ENCODE data around the gene SLC15A4. TPM values are rescaled to one million over a fixed set of nuclear protein-coding genes. Genes with fewer than 3 reads are reported as not detected.

The SLC15A4 gene
- total RNA-seq, 2 donors from 2014 or later, result 33.5 to 51.5 TPM

- 75% methylated on average over 2 of the region's 2 CpGs for WGBS
- DNase-seq (ENCODE audit: low spot score), result no peak
- intact Hi-C loops (cut with DNase I), result no loop called here
- Histone ChIP-seq H3K9me3 (no peaks in the 10 kb centered on the region), H3K4me1 (replicated peaks) (no peaks in the 10 kb centered on the region), H3K36me3 (peaks cover 0 to under 1% of the 10 kb centered on the region in 2 donors), H3K27me3 (replicated peaks; ENCODE audit: insufficient read depth) (no peaks in the 10 kb centered on the region), H3K4me3 (no peak overlapping the region), H3K27ac (no peak overlapping the region)
- no peak for TF ChIP-seq POLR2A (IDR thresholded peaks at IDR 0.05)
- no peak for TF ChIP-seq CTCF (IDR thresholded peaks at IDR 0.05)
- no peak for TF ChIP-seq POLR2AphosphoS5 (IDR thresholded peaks at IDR 0.05)
These were observed 35.9 kb downstream of the SLC15A4 start for GRCh38 chr12:128787827-128788226.

- H3K4me1 ChIP-seq (replicated peaks), result no peaks in the 10 kb centered on the region
- 75% methylated on average over 17 of the region's 17 CpGs for WGBS
- no peaks in the 10 kb centered on the region for H3K9me3 ChIP-seq
- no peaks in the 10 kb centered on the region for H3K36me3 ChIP-seq
- TF ChIP-seq CTCF (IDR thresholded peaks at IDR 0.05) (no peak), POLR2AphosphoS5 (IDR thresholded peaks at IDR 0.05) (no peak)
- intact Hi-C loops (cut with DNase I), result no loop called here
- DNase-seq (ENCODE audit: low spot score), result no peak
- no peak overlapping the region for H3K4me3 ChIP-seq
- no peaks in the 10 kb centered on the region for H3K27me3 ChIP-seq (replicated peaks; ENCODE audit: insufficient read depth)
- H3K27ac ChIP-seq, result no peak overlapping the region
These were observed 36.9 kb downstream of the SLC15A4 start for GRCh38 chr12:128786741-128787391.

GRCh38 chr12:128784030-128784760 lies 39.6 kb downstream of the SLC15A4 start:
- TF ChIP-seq CTCF (IDR thresholded peaks at IDR 0.05), result no peak
- TF ChIP-seq POLR2A (IDR thresholded peaks at IDR 0.05), result no peak
- TF ChIP-seq POLR2AphosphoS5 (IDR thresholded peaks at IDR 0.05), result no peak
- Histone ChIP-seq H3K9me3 (no peaks in the 10 kb centered on the region), H3K36me3 (no peaks in the 10 kb centered on the region), H3K4me1 (replicated peaks) (no peaks in the 10 kb centered on the region), H3K27ac (no peak overlapping the region), H3K27me3 (replicated peaks; ENCODE audit: insufficient read depth) (no peaks in the 10 kb centered on the region), H3K4me3 (no peak overlapping the region)
- 77% methylated on average over 13 of the region's 13 CpGs for WGBS
- intact Hi-C loops (cut with DNase I), result no loop called here
- DNase-seq (ENCODE audit: low spot score), result no peak

GRCh38 chr12:128783129-128783574 lies 40.6 kb downstream of the SLC15A4 start:
- intact Hi-C loops (cut with DNase I), result no loop called here
- H3K36me3 ChIP-seq, result no peaks in the 10 kb centered on the region
- WGBS, result 75% methylated on average over 8 of the region's 8 CpGs
- TF ChIP-seq CTCF (IDR thresholded peaks at IDR 0.05), result no peak
- no peak for TF ChIP-seq POLR2AphosphoS5 (IDR thresholded peaks at IDR 0.05)
- no peak for TF ChIP-seq POLR2A (IDR thresholded peaks at IDR 0.05)
- no peaks in the 10 kb centered on the region for H3K27me3 ChIP-seq (replicated peaks; ENCODE audit: insufficient read depth)
- H3K9me3 ChIP-seq, result no peaks in the 10 kb centered on the region
- no peak overlapping the region for H3K27ac ChIP-seq
- no peak overlapping the region for H3K4me3 ChIP-seq
- no peaks in the 10 kb centered on the region for H3K4me1 ChIP-seq (replicated peaks)
- no peak for DNase-seq (ENCODE audit: low spot score)

GRCh38 chr12:128779901-128780300 lies 43.9 kb downstream of the SLC15A4 start:
- Histone ChIP-seq H3K4me1 (replicated peaks) (no peaks in the 10 kb centered on the region), H3K9me3 (no peaks in the 10 kb centered on the region), H3K27ac (no peak overlapping the region), H3K27me3 (replicated peaks; ENCODE audit: insufficient read depth) (no peaks in the 10 kb centered on the region), H3K36me3 (no peaks in the 10 kb centered on the region), H3K4me3 (no peak overlapping the region)
- intact Hi-C loops (cut with DNase I), result no loop called here
- DNase-seq (ENCODE audit: low spot score), result no peak
- no peak for TF ChIP-seq POLR2AphosphoS5 (IDR thresholded peaks at IDR 0.05)
- TF ChIP-seq POLR2A (IDR thresholded peaks at IDR 0.05), result no peak
- no peak for TF ChIP-seq CTCF (IDR thresholded peaks at IDR 0.05)

All from prostate gland (tissue), 2 donors.